GM21528 (cell line): ENCODE results near the gene LANCL3.
"Not testable (repeated sequence)": the region's sequence is repeated elsewhere in the genome, so short reads cannot be mapped to it uniquely, and the experiment has no call there.

Experiments
- ATAC-seq: cut with Tn5 transposase; IDR thresholded peaks from one replicate; pipeline ENCODE4 v1.9.1; 2021; ENCODE audit warnings: mild to moderate bottlenecking, moderate library complexity; ENCODE audit not compliant: unreplicated experiment, low FRiP score

The LANCL3 gene

GRCh38 chrX:37609727-37610126, 38.3 kb downstream of the LANCL3 start:
- no peak for ATAC-seq

DNA sequence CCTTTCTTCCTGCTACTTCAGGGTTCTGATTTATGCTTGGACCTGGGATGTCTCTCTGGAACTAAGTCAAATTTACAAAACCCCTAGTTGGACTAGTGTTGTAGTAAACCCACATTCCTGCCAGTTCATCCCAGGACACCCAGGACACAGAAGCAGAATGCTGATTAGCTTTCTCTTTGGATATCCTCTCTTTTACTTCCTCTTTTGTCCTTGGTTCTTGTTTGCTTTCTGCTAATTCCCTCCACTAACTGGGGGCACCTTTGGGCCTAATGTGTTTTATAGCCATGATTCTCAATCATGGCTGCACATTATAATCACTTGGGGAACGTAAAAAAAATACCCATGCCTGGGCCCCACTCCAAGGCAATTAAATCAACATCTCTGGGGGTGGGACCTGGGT, 42.5 kb downstream of the LANCL3 start:
- ATAC-seq, result no peak

DNA sequence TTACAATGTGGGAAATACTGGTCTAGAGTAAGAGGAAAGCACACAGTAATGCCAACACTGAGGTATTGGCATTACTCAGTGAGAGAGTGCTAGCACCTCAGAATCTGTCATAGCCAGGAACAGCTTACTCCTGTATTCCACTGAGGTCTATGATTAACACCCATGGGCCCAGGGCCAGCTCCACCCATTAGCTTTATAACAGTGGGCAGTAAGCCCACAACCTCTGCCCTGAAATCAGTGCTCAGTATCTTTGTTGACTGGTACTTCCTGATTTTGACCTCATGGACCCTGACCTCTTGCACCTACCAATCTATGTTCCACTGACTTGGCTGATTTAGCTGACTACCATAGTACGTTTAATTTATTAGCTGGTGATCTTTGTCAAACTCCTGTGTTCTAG, 56.1 kb downstream of the LANCL3 start:
- no peak for ATAC-seq

DNA sequence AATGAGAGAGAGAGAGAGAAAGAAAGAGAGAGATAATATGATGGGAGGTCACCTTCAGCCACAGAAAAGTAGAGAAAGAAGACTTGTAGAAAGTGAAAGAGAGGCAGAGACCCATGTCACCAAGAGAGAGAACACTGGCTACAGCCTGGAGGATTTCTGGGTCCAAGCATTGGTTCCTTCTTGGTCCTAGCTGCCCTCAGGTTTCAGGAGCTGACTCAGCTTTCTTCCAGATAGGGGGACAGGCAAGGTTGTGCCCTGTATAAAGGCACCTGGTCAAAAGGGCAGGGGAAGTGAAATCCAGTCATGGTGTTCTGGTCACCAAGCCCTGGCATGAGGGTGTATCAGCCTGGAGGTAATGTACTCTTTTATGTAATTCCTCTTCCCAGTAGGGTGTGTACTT, 66.6 kb downstream of the LANCL3 start:
- ATAC-seq, result no peak

GRCh38 chrX:37640142-37640541, 68.7 kb downstream of the LANCL3 start:
- ATAC-seq, result no peak

DNA sequence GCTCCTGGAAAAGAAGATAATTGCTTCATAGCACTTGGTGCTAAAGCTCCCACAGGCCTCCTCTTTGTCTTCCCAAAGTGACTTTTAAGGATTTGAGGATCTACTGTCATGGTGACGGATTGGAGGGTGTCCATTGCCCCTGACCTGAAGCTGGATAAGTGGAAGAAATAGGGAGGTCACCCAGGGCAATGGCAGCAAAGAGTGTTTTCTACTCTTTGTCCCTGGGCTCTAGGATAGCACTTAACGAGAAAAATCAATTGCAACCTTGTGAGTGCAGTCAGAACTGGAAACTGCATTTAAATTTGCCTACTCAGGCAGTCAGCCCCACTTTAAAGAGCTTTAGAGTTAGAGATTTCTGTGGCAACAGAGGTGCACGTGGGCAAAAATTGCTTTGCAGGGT, 70.4 kb downstream of the LANCL3 start:
- ATAC-seq, result no peak

GRCh38 chrX:37644381-37645305, 73.2 kb downstream of the LANCL3 start:
- no peak for ATAC-seq

- no peak for ATAC-seq
Observed at GRCh38 chrX:37646254-37646653, 74.8 kb downstream of the LANCL3 start.

DNA sequence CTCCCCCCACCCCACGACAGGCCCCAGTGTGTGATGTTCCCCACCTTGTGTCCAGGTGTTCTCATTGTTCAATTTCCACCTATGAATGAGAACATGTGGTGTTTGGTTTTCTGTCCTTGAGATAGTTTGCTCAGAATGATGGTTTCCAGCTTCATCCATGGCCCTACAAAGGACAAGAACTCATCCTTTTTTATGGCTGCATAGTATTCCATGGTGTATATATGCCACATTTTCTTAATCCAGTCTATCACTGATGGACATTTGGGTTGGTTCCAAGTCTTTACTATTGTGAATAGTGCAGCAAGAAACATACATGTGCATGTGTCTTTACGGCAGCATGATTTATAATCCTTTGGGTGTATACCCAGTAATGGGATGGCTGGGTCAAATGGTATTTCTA, 79.4 kb downstream of the LANCL3 start:
- not testable (repeated sequence) for ATAC-seq

GRCh38 chrX:37651921-37652452, 80.5 kb downstream of the LANCL3 start:
- ATAC-seq, result no peak

GRCh38 chrX:37652589-37653231, 81.2 kb downstream of the LANCL3 start:
- no peak for ATAC-seq

DNA sequence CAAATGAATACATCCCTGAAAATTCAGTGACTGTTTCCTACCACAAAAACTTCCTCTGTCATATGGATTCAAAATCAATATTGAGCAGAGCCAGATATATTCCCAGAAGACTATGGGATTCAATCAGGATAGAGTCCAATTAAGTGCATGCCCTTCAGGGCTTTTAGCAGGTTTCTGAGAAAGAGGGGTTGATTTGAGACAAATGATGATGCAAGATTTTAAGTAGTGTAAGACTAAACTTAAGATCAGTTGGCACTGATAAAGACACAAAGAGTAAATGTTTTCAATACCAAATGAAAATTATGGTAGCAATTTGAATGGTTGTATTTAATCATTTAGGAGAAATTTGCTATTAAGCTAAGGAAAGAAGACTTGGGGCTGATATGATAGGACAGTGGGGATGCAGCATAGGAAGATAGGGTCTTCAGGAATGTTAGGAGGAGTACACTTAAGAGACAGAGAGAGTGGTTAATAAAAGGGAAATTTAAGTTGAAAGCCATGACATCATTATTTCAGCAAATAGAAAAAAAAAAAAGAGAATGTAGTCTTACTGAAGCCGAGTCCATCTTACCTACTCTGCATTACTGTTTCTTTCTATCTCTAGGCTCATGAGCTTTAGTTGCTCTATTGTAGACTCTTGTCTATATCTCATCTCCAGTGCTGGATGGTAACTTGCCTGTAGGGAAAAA, 82.1 kb downstream of the LANCL3 start:
- no peak for ATAC-seq

GRCh38 chrX:37658343-37659030, 87.0 kb downstream of the LANCL3 start:
- no peak for ATAC-seq

DNA sequence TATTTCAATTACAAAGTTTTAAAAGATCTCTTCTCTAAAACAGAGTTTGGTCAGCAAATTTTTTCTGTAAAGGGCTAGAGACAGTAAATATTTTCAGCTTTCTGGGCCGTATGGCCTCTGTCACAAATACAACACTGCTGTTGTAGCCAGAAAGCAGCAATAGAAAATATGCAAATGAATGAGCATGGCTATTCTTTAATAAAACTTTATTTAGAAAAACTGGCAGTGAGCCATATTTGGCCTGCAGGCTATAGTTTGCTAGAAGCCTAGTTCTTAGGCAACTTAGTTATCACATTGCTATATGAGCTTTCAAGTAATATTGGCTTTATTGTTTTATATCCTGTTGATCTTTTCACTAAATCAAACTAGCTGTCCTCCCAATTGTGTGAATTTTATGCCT, 87.6 kb downstream of the LANCL3 start:
- ATAC-seq, result no peak

DNA sequence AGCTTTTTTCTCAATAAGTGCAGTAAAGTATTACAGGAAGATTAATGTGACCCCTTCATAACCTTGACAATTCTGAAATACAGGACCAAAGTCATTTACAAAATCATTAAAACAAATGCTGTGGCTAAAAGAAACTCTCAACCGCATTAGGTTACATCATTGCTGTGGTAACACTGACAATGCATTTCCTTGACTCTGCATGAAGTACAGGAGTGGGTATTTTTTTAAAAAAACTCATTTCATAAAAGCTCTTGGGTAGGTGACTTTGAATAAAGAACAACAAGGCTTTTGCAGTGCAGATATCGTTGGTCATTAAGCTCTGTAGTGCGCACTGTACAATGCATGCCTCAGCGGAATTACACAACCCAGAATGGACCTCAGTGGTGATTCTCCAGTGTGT, 90.7 kb downstream of the LANCL3 start:
- ATAC-seq, result no peak

DNA sequence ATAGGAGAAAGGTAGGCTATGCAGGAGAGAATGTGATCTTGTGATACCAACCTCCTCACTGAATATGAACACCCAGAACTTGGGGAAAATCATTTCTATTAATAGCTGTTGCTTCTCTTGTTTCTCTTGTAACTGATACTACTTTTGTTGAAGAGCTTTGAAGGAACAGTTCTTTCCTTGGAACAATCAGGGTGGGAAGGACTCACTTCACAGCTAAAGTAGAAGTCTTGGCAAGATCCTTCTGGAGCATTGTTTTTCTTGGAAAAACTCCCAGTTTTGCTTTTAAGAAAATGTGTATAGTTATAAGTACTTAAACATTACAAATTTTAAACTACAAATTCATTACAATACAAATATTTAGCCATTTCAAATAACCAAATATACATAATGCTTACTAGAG, 95.1 kb downstream of the LANCL3 start:
- no peak for ATAC-seq

GRCh38 chrX:37667141-37667540, 95.7 kb downstream of the LANCL3 start:
- no peak for ATAC-seq

DNA sequence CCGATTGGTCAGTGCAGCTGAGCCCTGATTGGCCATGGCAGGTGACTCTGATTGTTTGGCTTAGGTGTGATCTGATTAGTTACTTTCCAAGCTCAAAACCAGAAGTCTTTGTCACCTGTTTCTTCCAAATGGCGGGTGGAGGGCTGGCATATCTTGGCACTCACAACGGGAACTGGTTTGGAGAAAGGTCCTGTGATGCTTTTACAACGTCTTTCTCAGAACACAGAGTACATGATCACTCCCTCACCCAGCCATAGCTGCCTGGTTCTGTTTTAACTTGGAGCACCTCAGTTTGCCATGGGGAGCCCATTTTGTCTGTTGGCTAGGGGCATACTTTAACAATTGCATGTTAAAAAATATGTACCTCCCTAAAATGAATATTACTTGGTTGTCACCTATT, 101.1 kb downstream of the LANCL3 start:
- ATAC-seq, result no peak

GRCh38 chrX:37676811-37677210, 105.3 kb downstream of the LANCL3 start:
- no peak for ATAC-seq

DNA sequence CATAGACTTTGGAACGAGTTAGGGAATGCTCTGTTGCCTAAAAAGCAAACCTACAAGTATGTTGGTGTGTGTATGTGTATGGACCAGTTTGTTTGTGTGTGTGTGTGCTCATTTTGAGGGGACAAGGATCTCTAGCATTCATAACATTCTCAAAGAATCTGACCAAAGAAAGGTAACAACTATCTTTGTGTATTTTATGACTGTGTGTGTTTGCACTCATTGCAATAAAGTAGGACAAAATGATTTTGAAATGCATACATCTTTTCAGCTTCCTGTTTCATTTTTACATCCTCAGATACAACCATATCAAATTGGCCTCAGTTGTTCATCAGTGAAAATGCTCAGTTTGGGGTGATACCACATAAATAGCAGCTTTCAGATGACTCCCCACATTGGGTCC, 105.8 kb downstream of the LANCL3 start:
- ATAC-seq, result no peak

DNA sequence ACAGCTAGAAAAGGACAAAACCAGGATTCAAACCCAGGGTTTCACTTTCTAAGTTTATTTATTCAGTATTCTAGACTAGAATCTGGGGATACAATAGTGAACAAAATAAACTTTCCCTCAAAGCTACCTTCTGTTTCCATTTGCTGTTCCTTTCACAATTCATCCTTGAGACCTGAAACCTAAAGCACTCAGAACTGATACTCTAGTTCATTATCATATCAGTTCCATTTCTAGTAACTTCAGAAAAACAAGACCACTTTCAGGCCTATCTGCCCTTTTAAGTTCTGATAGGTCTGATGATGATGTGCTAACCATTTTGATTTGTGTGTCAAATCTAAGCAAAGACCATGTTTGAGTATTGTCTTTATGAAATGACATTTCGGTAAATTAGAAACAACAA, 106.3 kb downstream of the LANCL3 start:
- ATAC-seq, result peak; percentile 78
